GM12801 (cell line): ENCODE measurements around the gene GNB1.

ENCODE experiments used
- CTCF ChIP-seq: IDR thresholded peaks from one replicate; pipeline ENCODE4 v1.5.1; 2011; ENCODE audit warnings: control low read depth; ENCODE audit not compliant: insufficient read length; ENCODE audit errors: extremely low read depth

GNB1 gene

GRCh38 chr1:1883092-1883873, 7.6 kb downstream of the GNB1 start:
- TF ChIP-seq CTCF, result no peak

- no peak for TF ChIP-seq CTCF
These were observed 9.2 kb downstream of the GNB1 start for GRCh38 chr1:1881727-1882126.

GRCh38 chr1:1880617-1881312, 10.1 kb downstream of the GNB1 start:
- no peak for TF ChIP-seq CTCF

GRCh38 chr1:1879942-1880341, 10.9 kb downstream of the GNB1 start:
- no peak for TF ChIP-seq CTCF

- TF ChIP-seq CTCF, result no peak
These were observed 12.9 kb downstream of the GNB1 start for GRCh38 chr1:1877865-1878436.

GRCh38 chr1:1876335-1876930, 14.5 kb downstream of the GNB1 start:
- no peak for TF ChIP-seq CTCF

- no peak for TF ChIP-seq CTCF
These were observed 15.0 kb downstream of the GNB1 start for GRCh38 chr1:1875932-1876331.
